ENCODE results near the gene KRT3. TPM values are rescaled to one million over a fixed set of nuclear protein-coding genes. Genes with fewer than 3 reads are reported as not detected.

The KRT3 gene
- total and polyA plus RNA-seq, 4 donors: not detected

GRCh38 chr12:52774629-52775250, 21.2 kb downstream of the KRT3 start (continued):
- TF ChIP-seq HNF4A (conservative IDR thresholded peaks at IDR 0.05) (no peak), ATF3 (IDR thresholded peaks at IDR 0.05) (no peak), ZBTB33 (IDR thresholded peaks at IDR 0.05) (no peak), NR2F2 (IDR thresholded peaks at IDR 0.05) (no peak)

- WGBS: 68% methylated on average over 3 of the region's 3 CpGs
- TF ChIP-seq FOXA2 (IDR thresholded peaks at IDR 0.05) (no peak), RXRA (IDR thresholded peaks at IDR 0.05) (no peak), SP1 (IDR thresholded peaks at IDR 0.05) (no peak), EGR1 (IDR thresholded peaks at IDR 0.05; ENCODE audit: low read depth in 2 of 2) (no peak), YY1 (IDR thresholded peaks at IDR 0.05) (no peak), ZBTB33 (IDR thresholded peaks at IDR 0.05) (no peak), JUND (IDR thresholded peaks at IDR 0.05) (no peak), NR2F2 (IDR thresholded peaks at IDR 0.05) (no peak), CTCF (IDR thresholded peaks at IDR 0.05; ENCODE audit: low read depth, low read length, missing input control) (no peak), FOXA1 (IDR thresholded peaks at IDR 0.05) (no peak), REST (IDR thresholded peaks at IDR 0.05) (no peak)
- Histone ChIP-seq H3K4me1 (ENCODE audit: control insufficient read depth in 4 of 4, insufficient read depth in 4 of 4, low read length in 3 of 4) (no peaks in the 10 kb centered on the region), H3K27ac (ENCODE audit: low read depth in 1 of 2, low read length in 2 of 2) (no peak overlapping the region), H3K9ac (ENCODE audit: low read depth in 1 of 2, low read length in 2 of 2) (no peak overlapping the region), H3K4me3 (ENCODE audit: low read depth in 1 of 3, low read length in 3 of 3) (no peak overlapping the region), H3K27me3 (ENCODE audit: control insufficient read depth in 4 of 4, insufficient read depth in 4 of 4, low read length in 3 of 4) (peaks cover 0 to 7% (median 0%) of the 10 kb centered on the region in 4 donors), H3K9me3 (ENCODE audit: control insufficient read depth in 4 of 4, low read length in 3 of 4) (no peaks in the 10 kb centered on the region), H3K36me3 (ENCODE audit: control insufficient read depth in 4 of 4, insufficient read depth in 3 of 4, low read depth in 1 of 4, low read length in 3 of 4) (no peaks in the 10 kb centered on the region)
- DNase-seq (ENCODE audit: low spot score): no peak
These were observed 23.1 kb downstream of the KRT3 start for GRCh38 chr12:52772772-52773171.

All from liver (tissue), 9 donors.